Neuronal stem cell (in vitro differentiated cells): ENCODE data around the gene ZNF768.
"Not testable (repeated sequence)": the region's sequence is repeated elsewhere in the genome, so short reads cannot be mapped to it uniquely, and the experiment has no call there.

Experiments
- DNase-seq: peaks from one replicate; pipeline ENCODE4 v3.0.0-alpha.2; 2013; ENCODE audit warnings: low spot score
- H2AFZ ChIP-seq: one replicate; pipeline ENCODE4 v1.6.1; 2013; ENCODE audit warnings: mild to moderate bottlenecking, low read length, inconsistent platforms
- H2AK5ac ChIP-seq: 2 replicates; pipeline ENCODE4 v1.6.1; 2013; ENCODE audit warnings: low read depth, mild to moderate bottlenecking, inconsistent platforms, low read length, moderate library complexity, mixed read lengths
- H2BK120ac ChIP-seq: 2 replicates; pipeline ENCODE4 v1.6.1; 2013; ENCODE audit warnings: low read depth, mild to moderate bottlenecking, inconsistent platforms, low read length, moderate library complexity, mixed read lengths
- H2BK12ac ChIP-seq: one replicate; pipeline ENCODE4 v1.6.1; 2013; ENCODE audit warnings: low read length, inconsistent platforms
- H2BK15ac ChIP-seq: 2 replicates; pipeline ENCODE4 v1.6.1; 2013; ENCODE audit warnings: mild to moderate bottlenecking, low read length, inconsistent platforms, mixed read lengths
- H2BK5ac ChIP-seq: one replicate; pipeline ENCODE4 v1.6.1; 2013; ENCODE audit warnings: inconsistent platforms, mild to moderate bottlenecking, low read length, moderate library complexity
- H3K14ac ChIP-seq: one replicate; pipeline ENCODE4 v1.6.1; 2013; ENCODE audit warnings: low read length, inconsistent platforms
- H3K18ac ChIP-seq: 2 replicates; pipeline ENCODE4 v1.6.1; 2013; ENCODE audit warnings: low read length, inconsistent platforms
- H3K23ac ChIP-seq: 2 replicates; pipeline ENCODE4 v1.6.1; 2013; ENCODE audit warnings: low read depth, mild to moderate bottlenecking, mixed read lengths, low read length, inconsistent platforms; ENCODE audit not compliant: poor library complexity
- H3K27ac ChIP-seq: replicated peaks from 3 replicates; pipeline ENCODE4 v1.5.1; 2013; ENCODE audit warnings: low read length, inconsistent platforms
- H3K27me3 ChIP-seq, 3 experiments: 2 replicates each; pipeline ENCODE4 v1.6.1; 2013; ENCODE audit warnings: low read length in 3 of 3, mild to moderate bottlenecking in 2 of 3, inconsistent platforms in 1 of 3, low read depth in 1 of 3, mixed read lengths in 1 of 3, moderate library complexity in 1 of 3; ENCODE audit not compliant: control insufficient read depth in 3 of 3, insufficient read depth in 3 of 3
- H3K36me3 ChIP-seq, 2 donors: replicated peaks in 1 of 2; 2 replicates each; pipeline ENCODE4 v1.6.1; 2013; ENCODE audit warnings: low read length in 2 of 2; ENCODE audit not compliant: control insufficient read depth in 2 of 2, insufficient read depth in 2 of 2
- H3K4ac ChIP-seq: 2 replicates; pipeline ENCODE4 v1.6.1; 2013; ENCODE audit warnings: inconsistent platforms, mild to moderate bottlenecking, low read length, moderate library complexity
- H3K4me1 ChIP-seq, 2 donors: 1 replicate in 1 of 2; 2 replicates in 1 of 2; pipeline ENCODE4 v1.6.1; 2013; ENCODE audit warnings: low read length in 2 of 2, low read depth in 1 of 2; ENCODE audit not compliant: control insufficient read depth in 2 of 2, insufficient read depth in 1 of 2
- H3K4me2 ChIP-seq: one replicate; pipeline ENCODE4 v1.6.1; 2013; ENCODE audit warnings: mild to moderate bottlenecking, low read length, inconsistent platforms; ENCODE audit not compliant: insufficient read depth, poor library complexity, severe bottlenecking
- H3K4me3 ChIP-seq, 2 donors: 2 replicates each; pipeline ENCODE4 v1.5.1; 2013; ENCODE audit warnings: low read length in 2 of 2, mild to moderate bottlenecking in 2 of 2, inconsistent platforms in 1 of 2, moderate library complexity in 1 of 2
- H3K79me1 ChIP-seq: one replicate; pipeline ENCODE4 v1.6.1; 2013; ENCODE audit warnings: low read depth, mild to moderate bottlenecking, inconsistent platforms, low read length, moderate library complexity
- H3K9ac ChIP-seq: one replicate; pipeline ENCODE4 v1.6.1; 2013; ENCODE audit warnings: mild to moderate bottlenecking, low read depth, low read length, inconsistent platforms; ENCODE audit not compliant: poor library complexity
- H3K9me3 ChIP-seq, 2 donors: replicated peaks in 1 of 2; 2 replicates each; pipeline versions ENCODE3 to v1.6.1; 2013; ENCODE audit warnings: low read length in 2 of 2, mild to moderate bottlenecking in 2 of 2, inconsistent platforms in 1 of 2, low read depth in 1 of 2, mixed read lengths in 1 of 2, moderate library complexity in 1 of 2; ENCODE audit not compliant: control insufficient read depth in 2 of 2, insufficient read depth in 1 of 2
- H4K8ac ChIP-seq: one replicate; pipeline ENCODE4 v1.6.1; 2013; ENCODE audit warnings: low read depth, mild to moderate bottlenecking, inconsistent platforms, low read length, moderate library complexity
- H4K91ac ChIP-seq: one replicate; pipeline ENCODE4 v1.6.1; 2013; ENCODE audit warnings: low read length, low read depth, mild to moderate bottlenecking, inconsistent platforms; ENCODE audit not compliant: poor library complexity
- WGBS, 2 donors: extraction: QIAGEN DNeasy Blood & Tissue Kit; methylation state at CpG; one replicate each; pipeline ENCODE4 v1.1.7; 2013; ENCODE audit warnings: missing lambda C conversion rate in 2 of 2, mixed read lengths in 1 of 2; ENCODE audit not compliant: insufficient read length in 2 of 2, insufficient replicate concordance in 1 of 2; ENCODE audit errors: extremely low coverage in 2 of 2; 5-methylcytosine and 5-hydroxymethylcytosine counted together

The ZNF768 gene

DNA sequence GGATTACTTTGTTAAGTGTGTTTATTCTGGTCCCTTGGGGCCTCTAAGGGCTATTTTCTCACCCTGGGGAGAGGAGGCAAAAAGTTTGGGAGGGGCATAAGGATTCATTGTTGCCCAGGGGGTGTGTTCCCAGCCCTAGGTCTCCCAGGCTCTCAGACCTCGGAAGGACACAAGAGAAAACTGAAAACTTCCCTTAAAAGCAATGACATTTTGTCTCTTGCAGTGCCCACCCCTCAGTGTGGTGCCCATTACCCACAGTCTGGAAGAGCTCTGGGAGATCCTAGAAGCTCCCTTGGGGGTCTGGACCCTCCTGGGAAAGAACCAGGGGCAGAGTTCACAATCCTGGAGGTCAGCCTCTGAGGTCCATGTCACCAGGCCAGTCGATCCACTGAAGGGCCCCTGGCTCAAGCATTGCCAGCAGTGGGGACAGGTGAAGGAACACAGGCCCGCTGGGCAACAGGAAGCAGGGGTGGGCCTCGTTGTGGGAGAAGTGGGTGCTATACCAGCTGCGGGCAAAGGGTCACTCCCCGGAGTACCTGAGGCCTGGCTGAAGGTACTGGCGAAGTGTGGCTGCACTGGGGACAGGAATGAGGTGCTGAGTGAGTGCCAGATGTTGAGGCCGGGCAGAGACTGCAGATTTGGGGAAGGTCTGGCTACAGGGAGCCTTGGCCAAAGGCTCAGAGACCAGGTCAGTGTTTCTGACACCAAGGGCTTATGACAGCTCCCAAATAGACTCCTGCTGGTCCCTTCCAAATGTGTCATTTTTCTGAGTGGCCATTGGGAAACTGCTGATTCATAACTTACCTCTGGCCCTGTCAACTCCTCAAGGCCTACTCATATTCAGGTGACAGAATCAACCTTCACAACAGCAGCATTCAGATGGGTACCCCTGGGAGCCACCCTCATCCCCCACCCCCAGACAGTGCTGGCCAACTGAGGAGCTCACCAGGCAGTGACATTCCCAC, 12.9 kb upstream of the ZNF768 start:
- H2BK120ac ChIP-seq, result no peak overlapping the region
- no peak overlapping the region for H3K4me3 ChIP-seq
- peaks cover 10 to 18% of the 10 kb centered on the region in 2 donors for H3K4me1 ChIP-seq
- no peak overlapping the region for H4K8ac ChIP-seq
- no peak overlapping the region for H3K4me2 ChIP-seq
- H3K14ac ChIP-seq, result no peak overlapping the region
- no peak overlapping the region for H3K9ac ChIP-seq
- H2AFZ ChIP-seq, result no peak overlapping the region
- H3K23ac ChIP-seq, result peak overlapping the region; percentile 11
- no CpG with 5 or more reads among the region's 8 CpGs for WGBS, 2 donors
- no peak for DNase-seq
- H3K27ac ChIP-seq, result no peak overlapping the region
- no peak overlapping the region for H3K4ac ChIP-seq
- no peak overlapping the region for H2AK5ac ChIP-seq
- no peaks in the 10 kb centered on the region for H3K36me3 ChIP-seq
- no peak overlapping the region for H2BK15ac ChIP-seq
- H3K27me3 ChIP-seq, result no peaks in the 10 kb centered on the region
- H3K9me3 ChIP-seq, result no peaks in the 10 kb centered on the region
- H3K79me1 ChIP-seq, result peaks cover 1% of the 10 kb centered on the region
- no peak overlapping the region for H4K91ac ChIP-seq
- H2BK12ac ChIP-seq, result no peak overlapping the region
- H3K18ac ChIP-seq, result no peak overlapping the region
- no peak overlapping the region for H2BK5ac ChIP-seq

DNA sequence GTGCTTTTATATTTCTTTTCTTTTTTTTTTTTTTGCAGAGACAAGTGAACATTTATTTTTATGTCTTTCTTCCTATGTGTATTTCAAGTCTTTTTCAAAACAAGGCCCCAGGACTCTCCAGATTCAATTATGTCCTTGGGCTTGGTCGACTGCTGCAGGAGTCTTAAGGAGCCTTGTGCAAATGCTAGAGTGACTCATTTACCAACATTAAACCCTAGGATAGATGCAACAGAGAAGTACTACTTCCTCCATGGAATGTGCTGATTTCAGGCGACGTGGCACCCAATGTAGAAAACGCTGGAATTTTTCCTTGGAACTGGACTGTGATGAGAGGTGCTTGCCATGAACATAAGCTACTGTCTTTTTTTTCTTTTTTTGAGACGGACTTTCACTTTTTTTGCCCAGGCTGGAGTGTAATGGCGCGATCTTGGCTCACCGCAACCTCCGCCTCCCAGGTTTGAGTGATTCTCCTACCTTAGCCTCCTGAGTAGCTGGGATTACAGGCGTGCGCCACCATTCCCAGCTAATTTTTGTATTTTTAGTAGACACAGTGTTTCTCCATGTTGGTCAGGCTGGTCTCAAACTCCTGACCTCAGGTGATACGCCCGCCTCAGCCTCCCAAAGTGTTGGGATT, 10.1 kb upstream of the ZNF768 start:
- H3K18ac ChIP-seq, H4K91ac ChIP-seq, H3K14ac ChIP-seq, H2BK15ac ChIP-seq, H2AK5ac ChIP-seq, H3K4me3 ChIP-seq, DNase-seq, H4K8ac ChIP-seq, H3K4ac ChIP-seq, H3K27me3 ChIP-seq, H2BK5ac ChIP-seq, H3K23ac ChIP-seq, H2BK120ac ChIP-seq, H2BK12ac ChIP-seq, H3K36me3 ChIP-seq, H3K4me2 ChIP-seq, H3K27ac ChIP-seq, H3K9me3 ChIP-seq, H2AFZ ChIP-seq, H3K9ac ChIP-seq: not testable (repeated sequence)
- no CpG with 5 or more reads among the region's 13 CpGs for WGBS, 2 donors
- Histone ChIP-seq H3K4me1 (peaks cover 8 to 11% of the 10 kb centered on the region in 2 donors), H3K79me1 (peaks cover 12% of the 10 kb centered on the region)

DNA sequence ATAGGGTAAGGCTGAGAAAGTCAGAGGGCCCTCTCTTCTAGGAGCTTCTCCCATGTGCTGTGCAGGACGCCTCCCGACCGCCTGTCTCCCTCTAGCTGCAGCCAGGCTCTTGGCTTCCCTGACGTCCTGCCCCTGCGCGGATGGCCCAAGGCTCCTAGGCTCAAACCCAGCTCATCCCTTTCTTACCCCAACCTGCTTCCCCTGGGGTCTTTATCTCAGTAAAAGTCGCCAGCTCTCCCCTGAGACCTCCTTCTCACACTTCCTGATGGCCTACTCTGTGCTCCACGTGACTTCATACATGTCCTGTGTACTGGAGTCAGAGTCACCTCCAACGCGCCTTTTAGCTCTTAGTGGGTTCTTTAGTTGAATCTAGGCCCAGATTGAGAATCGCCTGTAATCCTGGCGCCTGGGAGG, 9.4 kb upstream of the ZNF768 start:
- Histone ChIP-seq H3K4me1 (peaks cover 7% of the 10 kb centered on the region in 2 donors), H3K18ac (no peak overlapping the region), H3K9ac (no peak overlapping the region), H3K4me3 (peak overlapping the region; percentile 51 to 64), H3K4ac (no peak overlapping the region), H2AK5ac (no peak overlapping the region), H3K79me1 (peaks cover 12% of the 10 kb centered on the region), H4K91ac (no peak overlapping the region), H2AFZ (peak overlapping the region; percentile 96), H3K27ac (no peak overlapping the region), H2BK12ac (no peak overlapping the region), H2BK5ac (no peak overlapping the region), H3K9me3 (no peaks in the 10 kb centered on the region), H3K14ac (no peak overlapping the region), H2BK120ac (no peak overlapping the region), H3K4me2 (peak overlapping the region; percentile 79), H2BK15ac (no peak overlapping the region), H3K36me3 (no peaks in the 10 kb centered on the region), H4K8ac (no peak overlapping the region), H3K27me3 (no peaks in the 10 kb centered on the region), H3K23ac (no peak overlapping the region)
- WGBS, 2 donors, result no CpG with 5 or more reads among the region's 12 CpGs
- peak; percentile 26 for DNase-seq
